AG09319 (cell line): Measurements from ENCODE around the gene ESR2.

Experiments used
- DNase-seq: peaks from one replicate; pipeline ENCODE4 v3.0.0-alpha.2; 2010; ENCODE audit warnings: low read depth; ENCODE audit errors: extremely low read depth
- TF ChIP-seq, protein P1 (sequence below): IDR thresholded peaks from 2 replicates; pipeline ENCODE4 v1.5.1; 2011; ENCODE audit warnings: low read depth, mild to moderate bottlenecking, inconsistent platforms, low read length, moderate library complexity

Gene ESR2

DNA sequence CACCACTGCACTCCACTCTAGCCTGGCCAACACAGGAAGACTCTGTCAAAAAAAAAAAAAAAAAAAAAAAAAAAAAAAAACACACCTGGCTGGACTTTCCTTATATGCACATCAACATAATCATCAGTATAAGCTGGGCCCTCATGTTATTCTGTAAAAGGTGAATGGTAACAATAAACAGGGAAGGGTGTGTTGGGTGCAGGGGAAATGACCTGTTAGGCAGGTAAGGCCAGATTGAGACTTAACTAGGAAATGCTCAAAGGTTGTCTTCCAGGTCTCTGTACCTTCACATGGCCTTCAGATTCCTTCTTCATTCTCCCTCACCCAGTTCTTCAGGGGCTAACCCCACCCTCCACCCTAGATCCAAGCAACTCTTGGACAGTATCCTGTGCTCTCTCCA is 47.5 kb downstream of the ESR2 start:
- TF ChIP-seq, protein P1, sequence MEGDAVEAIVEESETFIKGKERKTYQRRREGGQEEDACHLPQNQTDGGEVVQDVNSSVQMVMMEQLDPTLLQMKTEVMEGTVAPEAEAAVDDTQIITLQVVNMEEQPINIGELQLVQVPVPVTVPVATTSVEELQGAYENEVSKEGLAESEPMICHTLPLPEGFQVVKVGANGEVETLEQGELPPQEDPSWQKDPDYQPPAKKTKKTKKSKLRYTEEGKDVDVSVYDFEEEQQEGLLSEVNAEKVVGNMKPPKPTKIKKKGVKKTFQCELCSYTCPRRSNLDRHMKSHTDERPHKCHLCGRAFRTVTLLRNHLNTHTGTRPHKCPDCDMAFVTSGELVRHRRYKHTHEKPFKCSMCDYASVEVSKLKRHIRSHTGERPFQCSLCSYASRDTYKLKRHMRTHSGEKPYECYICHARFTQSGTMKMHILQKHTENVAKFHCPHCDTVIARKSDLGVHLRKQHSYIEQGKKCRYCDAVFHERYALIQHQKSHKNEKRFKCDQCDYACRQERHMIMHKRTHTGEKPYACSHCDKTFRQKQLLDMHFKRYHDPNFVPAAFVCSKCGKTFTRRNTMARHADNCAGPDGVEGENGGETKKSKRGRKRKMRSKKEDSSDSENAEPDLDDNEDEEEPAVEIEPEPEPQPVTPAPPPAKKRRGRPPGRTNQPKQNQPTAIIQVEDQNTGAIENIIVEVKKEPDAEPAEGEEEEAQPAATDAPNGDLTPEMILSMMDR = no peak
- no peak for DNase-seq

DNA sequence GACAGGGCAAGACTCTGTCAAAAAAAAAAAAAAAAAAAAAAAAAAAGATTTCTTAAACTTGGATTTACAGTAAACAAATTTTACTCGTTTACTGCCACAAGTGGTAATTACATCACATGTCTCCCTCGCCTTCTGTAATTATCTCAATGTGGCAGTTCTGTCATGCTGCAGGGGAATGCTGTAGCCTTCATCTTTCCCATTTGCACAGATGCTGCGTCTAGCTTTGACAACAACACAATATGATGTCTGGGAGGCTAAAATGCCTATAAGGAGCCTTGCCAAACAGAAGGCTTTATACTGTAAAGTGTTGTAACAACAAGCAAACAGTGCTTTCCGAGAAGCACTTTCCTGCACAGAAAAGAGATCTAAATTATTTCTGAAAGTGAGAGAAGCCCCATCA is 48.7 kb downstream of the ESR2 start:
- no peak for DNase-seq
- TF ChIP-seq, protein P1 = no peak

DNA sequence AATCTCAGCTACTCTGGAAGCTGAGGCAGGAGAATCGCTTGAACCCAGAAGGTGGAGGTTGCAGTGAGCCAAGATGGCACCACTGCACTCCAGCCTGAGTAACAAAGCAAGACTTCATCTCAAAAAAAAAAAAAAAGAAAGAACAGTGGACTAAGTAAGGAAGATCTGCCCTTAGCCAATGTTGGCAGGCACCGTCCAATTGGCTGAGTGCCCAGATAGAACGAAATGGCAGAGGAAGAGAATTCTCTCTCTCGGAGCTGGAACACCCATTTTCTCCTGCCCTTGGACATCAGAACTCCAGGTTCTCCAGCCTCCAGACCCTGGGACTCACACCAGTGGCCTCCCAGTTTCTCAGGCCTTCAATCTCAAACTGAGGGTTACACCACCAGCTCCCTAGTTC is 49.9 kb downstream of the ESR2 start:
- TF ChIP-seq, protein P1 = no peak
- no peak for DNase-seq

DNA sequence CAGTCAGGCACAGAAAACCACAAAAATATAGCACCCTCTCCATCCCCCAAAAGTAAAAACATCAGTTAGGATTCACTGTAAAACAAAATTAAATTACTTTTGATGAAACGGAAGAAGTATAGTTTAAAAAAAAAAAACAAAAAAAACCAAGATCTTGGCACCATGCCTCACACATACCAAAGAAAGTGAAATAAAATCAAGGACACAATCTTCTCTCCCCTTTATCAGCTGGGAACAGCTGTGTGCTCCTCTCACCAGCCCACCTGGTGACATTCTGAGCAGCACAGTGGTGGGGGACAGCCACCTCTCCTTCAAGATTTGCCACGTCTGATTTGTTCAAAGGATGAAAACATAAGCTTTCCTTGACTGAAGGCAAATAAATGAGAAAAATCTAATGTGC is 55.5 kb downstream of the ESR2 start:
- TF ChIP-seq, protein P1 = no peak
- DNase-seq = no peak

DNA sequence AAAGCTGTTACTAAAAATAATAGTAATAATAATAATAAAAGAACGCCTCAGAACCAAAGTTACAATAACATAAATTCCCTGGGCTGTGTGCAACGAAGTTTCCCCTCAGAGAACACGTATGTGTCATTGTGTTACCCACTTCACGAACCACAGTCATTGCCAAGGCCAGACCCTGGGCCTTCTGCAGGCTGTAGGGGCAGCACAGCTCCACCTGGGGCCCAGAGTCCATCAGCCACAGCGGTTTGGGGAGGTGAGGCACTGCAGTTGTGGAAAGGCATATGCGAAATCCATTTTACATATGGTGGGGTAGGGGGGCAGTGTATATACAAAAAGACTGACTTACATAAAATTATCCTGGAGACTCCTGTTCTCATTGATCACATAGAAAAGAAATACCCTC is 56.1 kb downstream of the ESR2 start:
- no peak for DNase-seq
- TF ChIP-seq, protein P1 = no peak

DNA sequence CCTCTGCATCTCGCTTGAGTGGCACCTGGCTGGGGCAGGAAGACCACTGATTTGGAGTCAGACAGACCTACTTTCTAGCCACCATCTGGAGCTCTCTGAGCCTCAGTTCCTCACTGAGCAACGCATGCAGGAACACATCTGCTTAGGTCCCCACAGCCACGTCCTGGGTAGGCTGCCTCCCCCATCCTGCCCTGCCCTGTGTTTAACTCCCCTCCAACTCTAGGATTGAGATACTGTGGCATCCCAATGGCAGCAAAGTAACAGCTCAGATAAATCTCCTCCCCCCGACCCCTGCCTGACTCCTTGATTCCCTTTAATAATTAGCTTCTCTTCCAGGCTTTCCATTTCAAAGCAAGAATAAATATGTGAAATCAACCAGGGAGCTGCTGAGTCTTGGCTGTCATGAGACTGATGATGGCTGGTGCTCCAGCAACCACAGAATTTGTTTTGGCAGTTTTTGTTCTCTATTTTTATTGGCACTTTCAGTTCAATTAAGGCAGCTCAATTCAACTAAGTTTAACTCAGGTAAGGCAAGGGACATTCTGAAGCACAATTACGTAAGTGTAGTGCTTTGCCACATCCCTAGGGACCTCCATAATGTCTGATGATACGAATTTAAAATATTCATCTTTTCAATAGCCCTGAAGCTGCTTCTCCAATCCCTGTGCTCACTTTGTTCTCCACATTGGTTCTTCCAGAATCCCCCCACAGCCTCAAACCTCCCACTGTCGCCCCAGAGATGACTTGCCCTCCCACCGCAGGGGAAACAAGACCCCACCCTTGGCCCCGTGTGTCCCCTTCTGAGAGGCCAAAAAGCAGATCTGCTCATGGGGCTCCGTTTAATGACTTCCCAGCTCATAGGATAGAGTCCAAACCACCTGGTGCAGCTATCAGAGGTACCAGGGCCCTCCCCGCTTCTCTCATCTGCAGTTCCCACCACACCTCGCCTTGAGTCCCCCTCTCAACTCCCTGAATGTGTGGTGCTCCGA is 58.2 kb downstream of the ESR2 start:
- TF ChIP-seq, protein P1 = no peak
- DNase-seq = no peak

DNA sequence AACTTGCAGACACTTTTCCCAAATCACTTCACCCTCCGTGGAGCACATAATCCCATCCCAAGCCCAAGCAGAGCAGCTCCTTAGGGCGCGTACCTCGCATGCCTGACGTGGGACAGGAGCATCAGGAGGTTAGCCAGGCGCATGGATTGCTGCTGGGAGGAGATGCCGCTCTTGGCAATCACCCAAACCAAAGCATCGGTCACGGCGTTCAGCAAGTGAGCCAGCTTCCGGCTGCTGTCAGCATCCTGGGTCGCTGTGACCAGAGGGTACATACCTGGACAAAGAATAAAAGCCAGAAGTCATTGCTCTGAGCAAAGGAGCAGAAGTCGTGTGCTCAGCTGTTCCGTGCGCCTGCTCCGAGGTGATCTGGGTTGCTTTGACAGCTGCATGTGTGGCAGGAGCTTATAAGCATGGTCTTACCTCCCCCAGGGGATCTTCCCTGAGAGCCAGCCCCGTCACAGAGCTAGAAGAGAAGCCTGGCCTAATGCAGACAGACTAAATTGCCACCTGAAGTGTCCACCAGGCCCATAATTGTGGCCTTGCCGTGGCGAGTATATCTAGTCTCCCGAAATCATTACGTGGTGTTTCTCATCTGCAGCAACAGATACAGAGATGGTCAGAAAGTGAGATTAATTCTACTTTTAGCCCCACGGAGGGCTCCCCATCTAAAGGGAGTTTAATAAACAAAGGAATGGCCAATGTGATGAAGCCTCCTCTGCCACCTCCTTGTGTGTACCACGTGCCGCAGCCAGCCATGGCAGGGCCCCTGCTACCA is 59.1 kb downstream of the ESR2 start:
- TF ChIP-seq, protein P1 = no peak
- DNase-seq = no peak
